ENCODE measurements around the gene ENG.

DNA sequence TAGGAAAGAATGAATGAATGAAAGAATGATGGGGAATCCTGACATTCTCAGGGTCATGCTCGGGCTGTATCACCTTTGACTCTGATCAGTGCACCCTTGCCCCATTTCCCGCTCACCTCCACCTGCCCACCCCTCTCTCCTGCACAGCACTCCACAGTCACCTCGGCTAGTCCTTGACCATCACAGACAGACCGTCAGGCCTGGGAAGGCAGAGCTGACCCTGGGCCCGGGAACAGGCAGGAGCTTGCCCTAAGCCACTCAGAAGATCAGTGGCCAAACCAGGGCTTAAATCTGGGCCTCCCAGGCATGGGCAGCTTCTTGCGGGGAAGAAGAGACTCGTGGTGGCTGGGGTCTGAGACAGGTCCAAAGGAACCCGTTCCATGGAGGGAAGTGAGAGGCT lies 41.4 kb upstream of the ENG start:
- TF ChIP-seq, protein P1, sequence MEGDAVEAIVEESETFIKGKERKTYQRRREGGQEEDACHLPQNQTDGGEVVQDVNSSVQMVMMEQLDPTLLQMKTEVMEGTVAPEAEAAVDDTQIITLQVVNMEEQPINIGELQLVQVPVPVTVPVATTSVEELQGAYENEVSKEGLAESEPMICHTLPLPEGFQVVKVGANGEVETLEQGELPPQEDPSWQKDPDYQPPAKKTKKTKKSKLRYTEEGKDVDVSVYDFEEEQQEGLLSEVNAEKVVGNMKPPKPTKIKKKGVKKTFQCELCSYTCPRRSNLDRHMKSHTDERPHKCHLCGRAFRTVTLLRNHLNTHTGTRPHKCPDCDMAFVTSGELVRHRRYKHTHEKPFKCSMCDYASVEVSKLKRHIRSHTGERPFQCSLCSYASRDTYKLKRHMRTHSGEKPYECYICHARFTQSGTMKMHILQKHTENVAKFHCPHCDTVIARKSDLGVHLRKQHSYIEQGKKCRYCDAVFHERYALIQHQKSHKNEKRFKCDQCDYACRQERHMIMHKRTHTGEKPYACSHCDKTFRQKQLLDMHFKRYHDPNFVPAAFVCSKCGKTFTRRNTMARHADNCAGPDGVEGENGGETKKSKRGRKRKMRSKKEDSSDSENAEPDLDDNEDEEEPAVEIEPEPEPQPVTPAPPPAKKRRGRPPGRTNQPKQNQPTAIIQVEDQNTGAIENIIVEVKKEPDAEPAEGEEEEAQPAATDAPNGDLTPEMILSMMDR (IDR thresholded peaks at IDR 0.05; ENCODE audit: low read depth, low read length) = no peak
- no peak for TF ChIP-seq EZH2phosphoT487 (IDR thresholded peaks at IDR 0.05; ENCODE audit: low read depth)
